NT2/D1 (cell line): ENCODE data around the gene LILRA1.

Experiments
- YY1 ChIP-seq: IDR thresholded peaks from 2 replicates; pipeline ENCODE4 v1.6.1; 2011; ENCODE audit not compliant: insufficient read length, insufficient read depth
- ZNF274 ChIP-seq: IDR thresholded peaks from 2 replicates; pipeline ENCODE4 v1.6.1; 2011; ENCODE audit warnings: mild to moderate bottlenecking, low read depth, low read length

DNA sequence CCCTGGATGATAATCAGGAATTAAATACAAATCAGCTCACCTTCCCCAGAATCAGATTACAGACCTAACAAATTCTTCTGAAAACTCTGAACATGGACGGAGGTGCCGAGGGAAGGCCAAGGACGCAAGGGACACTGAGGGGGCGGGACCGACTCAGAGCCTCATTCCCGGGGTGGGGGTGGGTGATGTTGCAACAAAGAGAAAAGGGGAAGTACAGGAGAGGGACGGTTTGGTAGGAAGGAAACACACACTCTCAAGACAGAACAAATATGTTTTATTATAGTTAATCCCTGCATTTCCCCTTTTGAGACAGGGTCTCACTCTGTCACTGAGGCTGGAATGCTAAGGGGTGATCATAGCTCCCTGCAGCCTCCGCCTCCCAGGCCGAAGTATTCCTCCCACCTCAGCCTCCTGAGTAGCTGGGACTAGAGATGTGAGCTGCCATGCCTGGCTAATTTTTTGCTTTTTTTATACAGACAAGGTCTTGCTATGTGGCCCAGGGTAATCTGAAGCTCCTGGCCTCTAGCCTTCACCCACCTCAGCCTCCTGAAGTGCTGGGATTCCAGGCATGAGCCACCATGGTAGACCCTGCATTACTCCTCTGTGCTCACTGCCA lies 20.6 kb upstream of the LILRA1 start:
- TF ChIP-seq YY1: no peak
- no peak for TF ChIP-seq ZNF274
